GM19043 (cell line): Measurements from ENCODE around the gene WDFY4.

Experiments
- ATAC-seq: cut with Tn5 transposase; IDR thresholded peaks from one replicate; pipeline ENCODE4 v1.9.1; 2021; ENCODE audit warnings: low read depth; ENCODE audit not compliant: unreplicated experiment

WDFY4 gene

GRCh38 chr10:48704156-48704555 lies 19.5 kb downstream of the WDFY4 start:
- ATAC-seq: no peak

GRCh38 chr10:48705401-48705938 lies 20.8 kb downstream of the WDFY4 start:
- ATAC-seq: no peak

DNA sequence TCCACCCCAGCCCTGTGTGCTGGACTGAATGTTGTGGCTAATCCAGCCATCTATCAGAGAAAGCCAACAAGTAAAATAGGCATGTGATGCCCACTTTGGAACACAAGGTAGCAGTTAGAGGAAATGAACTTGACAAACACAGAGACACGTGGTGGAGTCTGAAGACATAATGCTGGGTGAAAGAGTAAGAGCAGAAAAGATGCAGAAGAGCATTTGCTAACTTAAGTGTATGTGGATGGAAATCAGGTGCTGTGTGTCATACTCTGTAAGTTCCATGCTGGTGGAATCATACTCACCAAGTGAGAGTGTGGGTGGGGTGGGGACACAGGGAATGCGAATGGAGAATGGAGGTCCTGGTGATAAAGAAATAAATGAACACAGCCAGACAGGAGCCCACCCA lies 22.8 kb downstream of the WDFY4 start:
- no peak for ATAC-seq

DNA sequence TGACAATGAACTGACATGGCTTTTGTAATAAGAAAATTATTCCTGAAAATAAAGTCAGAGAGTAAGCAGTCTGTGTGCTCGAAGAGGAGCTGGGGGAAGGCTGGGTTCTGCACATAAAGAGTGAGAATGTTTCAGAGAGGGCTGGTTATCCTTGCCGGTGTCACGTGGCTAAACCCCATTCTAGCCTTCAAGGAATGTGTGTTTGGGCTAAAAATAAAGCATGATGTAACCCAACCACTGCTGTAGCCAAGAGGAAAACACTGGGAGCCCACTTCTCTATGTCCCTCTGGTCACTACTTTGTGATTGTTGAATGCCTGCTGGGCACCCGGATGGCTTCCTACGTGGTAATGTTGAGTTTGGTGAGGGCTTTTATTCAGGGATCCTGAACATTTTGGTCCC lies 23.5 kb downstream of the WDFY4 start:
- no peak for ATAC-seq

GRCh38 chr10:48710647-48711275 lies 26.1 kb downstream of the WDFY4 start:
- ATAC-seq: no peak

GRCh38 chr10:48711830-48712229 lies 27.2 kb downstream of the WDFY4 start:
- no peak for ATAC-seq

DNA sequence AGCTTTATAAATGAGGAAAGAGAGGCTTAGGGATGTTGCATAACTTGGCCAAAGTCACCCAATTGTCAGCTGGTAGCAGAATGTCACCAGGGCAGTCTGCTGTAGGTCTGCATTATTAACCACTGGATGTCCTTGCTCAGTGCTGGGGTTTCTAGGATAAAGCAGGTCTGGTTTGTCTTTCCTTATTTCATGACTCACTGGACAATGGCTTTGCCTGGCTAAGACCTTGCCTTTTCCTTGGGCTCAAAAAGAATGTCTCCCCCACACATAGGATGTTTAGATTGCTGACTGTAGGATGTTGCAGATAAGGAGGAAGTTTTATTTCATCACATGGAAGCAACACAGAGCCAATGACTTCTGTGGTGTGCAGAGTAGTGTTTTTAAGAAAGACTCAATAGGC lies 29.4 kb downstream of the WDFY4 start:
- ATAC-seq: no peak

DNA sequence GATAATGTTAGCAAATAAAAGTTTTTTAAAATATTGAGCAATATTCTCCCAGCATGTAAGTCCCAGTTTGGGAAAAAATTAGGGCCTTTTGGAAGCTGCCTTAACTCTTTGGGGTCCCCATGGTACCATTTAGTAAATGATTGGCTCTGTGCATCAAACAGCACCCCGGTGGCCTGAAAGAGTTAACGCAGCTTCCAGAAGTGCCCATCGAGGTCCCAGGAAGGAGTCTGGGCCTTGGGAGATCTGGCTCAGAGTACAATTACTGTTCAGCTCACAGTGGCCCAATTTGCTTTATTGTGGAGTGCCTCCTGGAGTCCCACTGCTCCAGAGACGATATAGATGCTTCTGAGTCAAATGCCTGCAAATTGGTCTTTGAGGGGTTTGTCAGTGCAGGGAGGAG lies 31.7 kb downstream of the WDFY4 start:
- no peak for ATAC-seq

DNA sequence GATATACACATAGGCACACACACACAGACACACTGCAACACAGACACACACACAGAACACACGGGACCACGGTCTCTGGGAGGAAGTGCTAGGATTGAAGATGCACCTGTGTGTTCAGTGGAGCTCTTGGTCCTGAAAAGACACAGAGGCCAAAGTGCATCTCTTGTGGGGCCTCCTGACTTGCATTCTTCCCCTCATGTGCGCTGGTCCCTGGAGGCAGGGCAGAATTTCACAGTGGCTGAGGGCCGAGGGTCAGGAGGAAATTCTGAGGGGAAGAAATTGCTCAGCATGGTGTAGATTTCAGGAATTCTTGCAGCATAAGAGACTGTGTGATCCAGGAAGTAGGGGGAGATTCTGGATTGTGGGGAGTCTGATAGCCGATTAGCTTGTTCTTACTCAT lies 35.9 kb downstream of the WDFY4 start:
- ATAC-seq: no peak

GRCh38 chr10:48722153-48723145 lies 37.8 kb downstream of the WDFY4 start:
- ATAC-seq: no peak

GRCh38 chr10:48724127-48724526 lies 39.5 kb downstream of the WDFY4 start:
- ATAC-seq: no peak

DNA sequence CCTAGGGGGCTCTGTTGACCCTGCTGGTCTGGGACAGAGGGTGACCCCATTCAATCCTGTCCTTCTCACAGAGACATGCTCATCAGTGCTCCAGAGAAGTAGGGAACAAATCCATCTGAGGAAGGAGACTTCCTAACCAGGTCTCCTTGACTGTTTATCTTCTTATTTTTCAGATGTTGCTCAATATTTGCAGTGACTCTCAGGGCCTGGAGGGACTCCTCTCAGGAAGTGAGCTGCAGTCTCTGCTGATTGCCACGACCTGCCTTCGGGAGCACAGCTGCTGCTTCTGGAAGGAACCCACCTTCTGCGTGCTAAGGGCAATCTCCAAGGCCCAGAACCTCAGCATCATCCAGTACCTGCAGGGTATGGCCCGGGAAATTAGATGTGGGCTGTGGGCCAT lies 41.0 kb downstream of the WDFY4 start:
- ATAC-seq: no peak

GRCh38 chr10:48727866-48728265 lies 43.2 kb downstream of the WDFY4 start:
- no peak for ATAC-seq

- no peak for ATAC-seq
Observed at GRCh38 chr10:48729222-48729621, 44.5 kb downstream of the WDFY4 start.

DNA sequence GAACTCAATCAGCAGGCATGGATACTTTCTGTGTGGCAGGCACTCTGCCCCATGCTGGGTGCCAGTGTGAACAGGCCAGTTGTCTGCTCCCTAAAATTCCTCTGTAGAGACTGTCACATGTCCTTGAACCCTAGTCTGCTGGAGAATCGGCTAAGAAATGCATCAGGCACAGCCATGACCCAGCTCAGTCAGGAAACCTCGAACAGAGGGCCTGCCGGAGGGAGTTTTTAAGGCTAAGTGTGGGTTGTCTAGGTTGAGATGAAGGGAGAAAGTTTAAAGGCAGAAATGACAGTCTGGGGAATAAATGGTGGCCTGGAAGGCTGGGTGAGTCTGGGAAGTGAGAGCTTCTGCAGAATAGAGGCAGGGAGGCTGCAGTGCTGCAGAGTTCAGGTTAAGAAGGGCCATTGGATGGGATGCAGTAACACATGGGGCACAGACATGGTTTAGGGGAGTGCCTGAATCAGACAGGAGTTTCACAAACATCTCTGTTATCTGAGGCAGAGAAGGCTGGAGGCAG lies 45.3 kb downstream of the WDFY4 start:
- ATAC-seq: no peak

- no peak for ATAC-seq
Observed at GRCh38 chr10:48731141-48731540, 46.5 kb downstream of the WDFY4 start.

DNA sequence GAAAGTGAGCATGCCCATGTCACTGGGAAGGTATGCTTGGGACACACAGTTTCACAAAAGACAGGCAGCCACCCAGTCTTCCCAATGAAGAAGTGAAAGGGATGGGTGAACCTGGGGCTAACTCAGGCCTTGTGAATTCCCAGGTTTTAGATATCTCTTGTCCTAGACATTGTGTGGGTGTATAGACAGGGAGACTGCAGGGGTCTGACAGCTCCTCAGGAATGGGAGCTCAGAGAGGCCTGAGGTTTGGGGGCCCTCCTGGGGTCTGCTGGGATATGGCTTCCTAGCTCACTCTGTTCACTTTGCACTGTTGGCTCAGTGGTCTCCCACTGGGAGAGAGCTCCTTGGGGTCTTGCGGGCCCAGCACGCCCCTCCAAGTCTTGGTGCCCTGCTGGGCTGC lies 47.0 kb downstream of the WDFY4 start:
- ATAC-seq: no peak

DNA sequence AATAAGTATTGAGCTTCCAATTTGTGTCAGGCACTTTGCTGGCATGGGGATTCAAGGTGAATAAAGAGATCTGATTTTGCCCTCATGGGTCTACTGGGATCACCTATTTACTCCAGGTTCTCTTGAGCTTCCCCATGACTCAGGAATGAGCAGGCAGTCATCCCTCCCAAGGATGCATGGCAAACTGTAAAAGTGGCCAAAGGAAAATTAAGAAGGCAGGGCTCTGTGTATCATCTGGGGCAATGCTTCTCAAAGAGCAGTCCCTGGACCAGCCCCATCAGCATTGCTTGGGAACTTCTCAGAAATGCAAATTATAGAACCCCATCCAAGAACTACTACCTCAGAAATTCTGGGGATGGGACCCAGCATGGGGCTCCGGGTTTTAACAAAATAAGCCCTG lies 48.7 kb downstream of the WDFY4 start:
- ATAC-seq: no peak

DNA sequence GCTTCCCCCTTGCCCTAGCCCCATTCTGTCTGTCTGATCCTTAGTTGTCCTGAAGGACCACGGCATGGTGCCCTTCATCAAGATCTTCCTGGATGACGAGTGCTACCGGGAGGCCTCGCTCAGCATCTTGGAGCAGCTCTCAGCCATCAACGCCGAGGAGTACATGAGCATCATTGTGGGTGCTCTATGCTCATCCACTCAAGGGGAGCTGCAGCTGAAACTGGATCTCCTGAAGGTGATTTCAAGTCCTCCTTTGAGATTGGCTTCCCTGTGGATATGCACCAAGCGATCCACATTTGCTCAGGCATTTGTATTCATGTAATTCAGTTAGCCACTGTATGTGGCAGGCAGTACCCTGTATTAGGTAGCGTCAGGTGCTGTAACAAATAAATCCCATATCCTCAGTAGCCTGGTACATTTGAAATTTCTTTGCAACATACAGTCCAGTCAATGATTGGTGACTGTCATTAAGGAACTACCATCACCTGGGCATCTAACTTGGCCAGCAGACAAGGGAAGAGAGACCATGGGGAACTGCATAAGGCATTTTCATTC lies 51.2 kb downstream of the WDFY4 start:
- no peak for ATAC-seq

DNA sequence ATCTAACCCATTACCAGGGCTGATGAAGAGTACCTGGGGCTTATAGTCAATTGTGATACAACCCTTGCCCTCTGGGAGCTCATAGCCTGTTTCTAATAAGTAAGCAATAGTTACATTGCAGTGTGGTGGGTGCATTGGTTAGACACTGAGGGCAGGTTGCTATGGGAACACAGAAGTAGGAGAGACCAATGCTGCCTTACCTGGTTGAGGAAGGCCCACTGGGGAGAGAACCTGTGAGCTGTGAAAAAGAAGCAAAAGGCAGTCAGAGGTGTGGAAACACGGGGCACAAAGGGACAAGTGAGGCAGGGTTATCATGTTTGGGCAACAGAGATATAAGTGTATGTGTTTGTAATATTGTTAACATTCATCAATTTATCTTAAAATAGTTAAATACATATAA lies 51.9 kb downstream of the WDFY4 start:
- ATAC-seq: no peak

GRCh38 chr10:48737886-48738285 lies 53.2 kb downstream of the WDFY4 start:
- ATAC-seq: no peak
